Measurements from ENCODE around the gene UMAD1.

UMAD1 gene

DNA sequence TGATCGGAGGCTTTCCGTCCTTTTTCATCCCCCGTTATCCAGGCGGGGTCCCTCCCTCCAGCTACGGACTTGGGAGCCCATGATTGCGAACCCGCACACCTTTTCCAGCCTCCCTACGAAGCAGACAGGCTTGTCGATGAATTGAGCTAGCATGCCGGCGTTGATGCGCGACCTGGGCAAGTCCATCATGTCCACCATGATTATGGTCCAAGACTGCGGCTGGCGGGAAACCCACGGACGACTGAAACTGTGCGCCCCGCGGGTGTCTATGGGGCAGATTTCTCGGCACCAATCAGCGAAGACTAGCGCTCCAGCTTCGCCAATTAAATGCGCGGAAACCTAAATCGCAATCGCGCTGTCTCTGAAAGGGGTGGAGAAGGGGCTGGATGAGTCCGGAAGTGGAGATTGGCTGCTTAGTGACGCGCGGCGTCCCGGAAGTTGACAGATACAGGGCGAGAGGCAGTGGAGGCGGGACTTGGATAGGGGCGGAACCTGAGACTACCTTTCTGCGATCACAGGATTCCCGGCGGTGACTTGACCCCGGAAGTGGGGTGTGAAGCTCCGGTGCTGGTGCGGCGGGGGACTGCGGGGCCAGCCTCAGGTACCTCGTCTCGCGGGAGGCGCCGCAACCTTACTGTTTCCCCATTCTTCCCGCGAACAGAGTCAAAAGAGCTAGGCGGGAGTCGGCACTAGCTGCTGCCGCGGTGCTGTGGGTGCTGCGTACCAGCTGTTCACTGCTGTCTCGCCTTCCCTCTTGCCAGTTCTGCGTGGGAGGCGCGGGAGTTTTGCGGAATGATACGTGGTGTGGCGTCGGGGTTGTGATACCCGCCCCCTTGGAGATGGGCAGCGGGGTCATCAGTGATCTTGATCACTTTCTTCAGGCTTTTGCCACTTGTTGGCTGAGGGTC, at the start of gene UMAD1:
UMAD1 (plus strand) TSS at position 532 of the 908 bp plus-strand sequence. CDS start 32,620 bp downstream, outside the sequence.
- peak; percentile 95 for DNase-seq (ENCODE audit: low read depth)

GRCh38 chr7:7595451-7595850, 45.1 kb upstream of the UMAD1 start:
- DNase-seq (ENCODE audit: low read depth), result no peak

DNA sequence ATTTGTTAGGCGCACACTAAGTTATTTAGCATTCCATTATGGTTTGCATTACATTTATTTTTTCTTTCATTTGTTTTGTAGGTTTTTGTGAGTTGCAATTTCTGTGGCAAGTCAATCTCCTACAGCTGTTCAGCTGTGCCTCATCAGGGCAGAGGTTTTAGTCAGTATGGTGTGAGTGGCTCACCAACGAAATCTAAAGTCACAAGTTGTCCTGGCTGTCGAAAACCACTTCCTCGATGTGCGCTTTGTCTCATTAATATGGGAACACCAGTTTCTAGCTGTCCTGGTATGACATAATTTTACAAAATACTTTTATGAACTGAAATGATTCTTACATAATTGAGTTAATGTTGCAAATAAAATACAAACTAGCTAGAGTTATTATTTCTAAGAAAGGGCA, 44.4 kb upstream of the UMAD1 start:
- no peak for DNase-seq (ENCODE audit: low read depth)

- no peak for DNase-seq (ENCODE audit: low read depth)
These were observed 33.5 kb upstream of the UMAD1 start for GRCh38 chr7:7607010-7607409.

GRCh38 chr7:7609330-7609729, 31.2 kb upstream of the UMAD1 start:
- DNase-seq (ENCODE audit: low read depth), result no peak

- DNase-seq (ENCODE audit: low read depth), result no peak
These were observed 28.0 kb upstream of the UMAD1 start for GRCh38 chr7:7612519-7612918.

DNA sequence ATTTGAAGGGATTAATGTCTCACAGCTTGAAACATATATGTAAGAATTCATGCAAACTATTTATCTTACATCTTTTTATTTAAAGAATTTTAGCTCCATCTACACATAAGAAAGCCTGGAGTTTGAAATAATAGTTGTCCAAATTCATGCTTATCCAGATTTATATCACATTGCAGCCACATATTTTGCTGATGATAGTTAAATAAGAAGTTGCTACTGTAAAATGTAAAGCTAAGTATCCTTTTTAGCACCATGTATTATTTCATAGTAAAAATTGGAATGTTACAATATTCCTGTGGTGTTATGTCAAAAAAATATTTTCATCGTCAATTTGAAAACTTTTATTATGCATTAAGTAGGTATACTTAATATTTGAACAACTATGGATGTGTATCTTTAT, 27.3 kb upstream of the UMAD1 start:
- no peak for DNase-seq (ENCODE audit: low read depth)

- DNase-seq (ENCODE audit: low read depth), result no peak
These were observed 26.4 kb upstream of the UMAD1 start for GRCh38 chr7:7614018-7614741.

DNA sequence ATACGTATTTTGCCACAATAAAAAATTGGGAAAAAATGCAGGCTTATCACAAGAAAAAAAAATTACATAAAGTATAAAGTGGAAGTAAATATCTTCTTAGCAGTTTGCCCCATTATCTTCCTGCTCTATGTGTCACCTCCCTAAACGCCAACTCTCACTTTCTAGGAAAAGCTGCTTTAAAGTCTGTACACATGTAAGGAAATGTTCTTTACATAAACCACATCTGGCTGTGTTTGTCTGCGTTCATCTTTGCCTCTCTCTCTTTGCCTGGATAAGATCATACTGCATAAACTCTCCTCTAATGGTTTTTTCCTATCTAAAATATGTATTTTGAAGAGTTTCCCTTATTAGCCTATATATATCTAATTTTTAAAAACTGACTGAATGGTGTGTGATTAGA, 23.0 kb upstream of the UMAD1 start:
- no peak for DNase-seq (ENCODE audit: low read depth)

GRCh38 chr7:7618410-7618809, 22.1 kb upstream of the UMAD1 start:
- no peak for DNase-seq (ENCODE audit: low read depth)

DNA sequence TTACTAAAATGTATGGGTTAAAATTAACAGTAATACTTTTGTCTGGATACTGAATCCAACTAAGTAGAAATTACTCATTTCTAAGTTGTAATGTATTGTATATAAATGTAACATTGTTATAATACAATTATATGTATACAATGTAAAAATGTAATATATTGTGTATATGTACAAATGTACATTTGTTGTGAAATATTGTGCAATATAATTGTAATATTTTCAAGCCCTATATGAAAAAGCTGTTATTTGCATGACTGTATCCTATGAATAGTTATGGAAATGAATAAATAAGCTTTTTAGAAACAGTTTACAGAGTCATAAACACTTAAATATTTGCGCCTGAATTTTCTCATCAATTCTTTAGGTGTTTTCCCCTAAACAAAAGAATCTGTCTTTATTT, 20.3 kb upstream of the UMAD1 start:
- DNase-seq (ENCODE audit: low read depth), result no peak

- no peak for DNase-seq (ENCODE audit: low read depth)
These were observed 19.8 kb upstream of the UMAD1 start for GRCh38 chr7:7620644-7621210.

GRCh38 chr7:7628476-7628875, 12.1 kb upstream of the UMAD1 start:
- no peak for DNase-seq (ENCODE audit: low read depth)

- no peak for DNase-seq (ENCODE audit: low read depth)
These were observed 9.8 kb upstream of the UMAD1 start for GRCh38 chr7:7630626-7631329.

- DNase-seq (ENCODE audit: low read depth), result no peak
These were observed 1.1 kb upstream of the UMAD1 start for GRCh38 chr7:7639421-7639820.

GRCh38 chr7:7639847-7640220, 718 bp upstream of the UMAD1 start:
- no peak for DNase-seq (ENCODE audit: low read depth)

DNA sequence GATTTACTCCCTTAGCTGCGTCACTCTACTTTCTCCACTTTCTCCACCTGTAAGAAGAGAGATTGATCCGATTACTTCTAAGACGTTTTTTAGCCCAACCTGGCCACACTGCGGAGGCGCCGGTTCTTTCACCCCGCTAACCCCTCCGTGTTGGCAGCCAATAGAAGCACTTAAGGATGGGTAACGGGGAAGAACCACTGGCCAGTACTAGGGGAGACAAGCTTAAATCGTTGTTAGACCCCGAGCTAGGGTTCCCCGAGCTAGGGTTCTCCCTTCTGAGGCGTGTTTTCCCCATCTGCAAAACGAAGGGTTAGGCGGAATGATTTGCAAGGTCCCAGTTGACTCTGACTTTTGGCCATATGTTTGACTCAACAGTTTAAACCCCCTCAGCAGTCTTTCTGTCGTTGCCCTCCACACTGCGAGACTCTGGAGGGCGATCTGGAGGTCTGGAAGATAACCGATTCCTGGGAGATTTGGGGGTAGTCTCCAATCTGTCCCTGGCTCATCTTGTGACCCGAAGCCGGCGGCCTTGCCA, 644 bp downstream of the UMAD1 start:
- no peak for DNase-seq (ENCODE audit: low read depth)

- no peak for DNase-seq (ENCODE audit: low read depth)
These were observed 1.5 kb downstream of the UMAD1 start for GRCh38 chr7:7642081-7642480.

- no peak for DNase-seq (ENCODE audit: low read depth)
These were observed 7.0 kb downstream of the UMAD1 start for GRCh38 chr7:7647495-7648036.

- DNase-seq (ENCODE audit: low read depth), result no peak
These were observed 10.2 kb downstream of the UMAD1 start for GRCh38 chr7:7650682-7651206.

DNA sequence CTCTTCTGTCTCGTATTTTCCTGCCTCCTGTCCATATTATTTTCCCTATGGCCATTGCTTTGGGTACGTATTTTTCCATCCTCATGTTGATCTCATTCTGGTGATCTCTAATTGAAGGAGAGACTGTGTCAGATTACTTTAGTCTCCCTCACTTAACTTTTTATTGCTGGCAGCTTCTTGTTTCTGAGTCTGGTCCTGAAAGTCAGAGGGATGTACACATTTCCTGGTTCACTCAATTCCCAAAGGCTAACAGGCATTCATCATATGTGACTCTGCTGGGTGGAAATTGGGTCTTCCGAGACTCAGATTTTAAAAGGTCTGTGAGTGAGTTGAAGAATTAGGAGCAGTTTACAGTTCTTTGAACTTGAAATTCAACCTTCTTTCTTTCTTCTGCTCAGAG, 10.9 kb downstream of the UMAD1 start:
- no peak for DNase-seq (ENCODE audit: low read depth)
